Bone marrow (tissue), 2 donors: ENCODE measurements around the gene GPSM3.
"Not testable (repeated sequence)": the region's sequence is repeated elsewhere in the genome, so short reads cannot be mapped to it uniquely, and the experiment has no call there.

Experiments
- DNase-seq, 2 donors: peaks; one replicate each; lab custom pipeline; 2025; lab: John Stamatoyannopoulos, UW

The GPSM3 gene

GRCh38 chr6:32192608-32193039 lies at the start of gene GPSM3:
GPSM3 (minus strand) TSS chr6:32192643; CDS start chr6:32192513, 130 bp downstream.
- peak; percentile 55 to 81 for DNase-seq

DNA sequence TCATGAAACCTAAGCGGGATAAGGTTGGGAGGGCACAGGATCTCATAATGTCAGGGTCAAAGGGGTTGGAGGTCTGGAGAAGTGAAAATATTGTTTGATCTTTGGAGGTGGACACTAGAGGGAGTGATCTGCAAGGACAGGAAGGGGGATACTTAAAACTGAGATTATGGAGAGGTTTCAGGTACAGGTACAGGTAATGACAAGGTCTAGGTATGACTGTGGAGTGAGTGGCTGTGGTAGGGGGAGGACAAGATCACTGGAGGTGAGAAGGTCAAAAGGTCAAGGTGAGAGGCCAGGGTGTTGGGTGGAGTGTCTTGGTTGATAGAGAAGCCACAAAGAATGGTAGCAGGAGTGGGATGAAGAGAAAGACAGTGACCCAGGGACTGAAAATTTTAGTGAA lies 48.2 kb upstream of the GPSM3 start:
- no peak for DNase-seq

DNA sequence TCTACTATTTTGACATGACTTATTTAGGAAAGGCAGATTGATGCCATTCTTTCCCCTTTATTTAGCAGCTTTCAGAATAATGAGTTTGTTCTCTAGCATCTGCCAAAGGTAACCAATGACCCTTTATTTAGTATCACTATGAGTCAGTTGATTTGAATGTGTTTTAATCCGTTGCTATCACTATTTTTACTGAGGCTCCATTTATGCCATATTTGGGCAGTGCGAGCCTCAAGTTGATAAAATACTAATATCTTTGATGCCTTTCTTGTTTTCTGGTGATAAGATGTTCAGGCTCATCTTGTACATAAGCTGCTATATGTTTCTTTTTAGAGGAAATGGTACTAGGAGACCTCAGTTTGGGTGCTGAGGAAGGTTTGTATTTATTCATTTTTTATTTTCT lies 47.0 kb upstream of the GPSM3 start:
- no peak for DNase-seq

GRCh38 chr6:32234934-32235333 lies 42.5 kb upstream of the GPSM3 start:
- DNase-seq, result no peak

- no peak for DNase-seq
These were observed 34.0 kb upstream of the GPSM3 start for GRCh38 chr6:32226434-32226833.

DNA sequence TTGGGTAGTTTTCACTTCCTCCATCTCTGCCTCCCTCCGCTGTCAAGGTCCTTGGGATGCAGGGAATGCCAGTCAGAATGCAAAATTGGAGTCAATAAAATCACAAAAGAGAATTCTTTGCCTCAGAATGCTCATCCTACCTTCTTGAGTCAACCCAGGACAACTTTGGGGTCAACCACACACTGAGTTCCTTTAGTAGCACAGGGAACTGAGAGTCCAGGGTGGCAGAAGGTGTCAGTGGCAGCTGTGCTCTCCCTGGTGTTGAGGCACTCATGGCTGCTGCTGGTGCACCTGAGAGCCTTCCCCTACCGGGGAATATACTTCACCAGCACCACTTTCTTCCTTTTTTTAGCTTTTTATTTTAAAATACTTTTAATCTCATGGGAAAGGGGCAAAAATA lies 32.3 kb upstream of the GPSM3 start:
- no peak for DNase-seq

- DNase-seq, result no peak
These were observed 31.1 kb upstream of the GPSM3 start, which contains the start of gene NOTCH4 for GRCh38 chr6:32223258-32224235. NOTCH4 (minus strand) TSS chr6:32224067; CDS start chr6:32223928, 139 bp downstream.

- no peak for DNase-seq
These were observed 30.1 kb upstream of the GPSM3 start for GRCh38 chr6:32222333-32223230.

DNA sequence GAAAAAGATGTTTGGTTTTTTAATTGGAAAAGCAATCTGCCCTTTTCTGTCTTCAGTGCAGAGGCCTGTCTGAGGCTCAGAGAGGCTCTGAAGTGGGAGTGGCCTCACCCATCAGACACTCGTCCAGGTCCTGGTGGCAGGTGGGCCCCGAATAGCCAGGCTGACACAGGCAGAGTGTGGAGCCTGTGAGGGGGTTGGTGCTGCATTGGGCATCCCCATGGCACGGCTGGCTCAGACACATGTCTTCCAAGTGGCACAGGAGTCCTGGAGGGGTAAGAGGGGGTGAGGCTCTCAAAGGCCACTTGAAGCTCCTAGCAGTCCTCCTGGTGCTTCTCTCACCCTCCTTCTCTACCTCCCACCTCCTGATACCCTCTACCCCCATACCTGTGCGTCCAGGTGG lies 27.6 kb upstream of the GPSM3 start:
- DNase-seq, result no peak

DNA sequence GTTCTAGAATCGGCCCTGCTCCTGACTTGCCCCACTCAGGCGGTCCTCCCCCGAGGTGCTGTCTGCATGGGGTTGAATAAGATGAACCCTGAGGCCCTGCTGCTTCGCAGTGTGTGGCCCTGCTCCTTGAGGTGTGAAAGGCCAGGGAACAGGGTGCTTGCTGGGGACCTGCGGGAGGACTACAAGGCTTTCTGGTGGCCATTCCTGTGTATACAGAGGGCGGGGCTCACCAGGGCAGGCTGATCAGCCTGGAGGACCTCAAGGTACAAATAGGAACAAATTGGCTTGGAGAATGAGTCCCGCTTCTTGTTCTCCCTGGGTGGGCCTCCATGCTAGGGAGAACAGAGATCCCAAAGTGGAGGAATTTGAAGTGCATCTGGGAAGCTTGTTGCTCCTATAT lies 25.7 kb upstream of the GPSM3 start:
- no peak for DNase-seq

DNA sequence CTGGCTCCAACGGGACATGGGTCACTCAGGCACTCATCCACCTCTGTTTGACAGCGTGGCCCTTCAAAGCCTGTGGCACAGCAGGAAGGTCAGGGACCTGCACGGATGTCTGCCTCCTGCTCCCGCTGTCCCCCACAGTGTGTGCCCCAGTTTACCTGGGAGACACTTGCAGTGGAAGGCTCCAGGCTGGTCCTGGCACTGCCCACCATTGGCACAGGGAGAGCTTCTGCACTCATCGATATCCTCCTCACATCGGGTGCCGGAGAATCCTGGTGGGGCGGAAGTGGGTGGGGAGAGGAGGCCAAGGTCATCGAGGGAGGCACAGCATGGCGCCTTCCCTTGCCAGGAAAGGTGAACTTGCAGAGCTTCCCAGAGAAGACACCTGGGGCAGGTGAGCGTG lies 24.6 kb upstream of the GPSM3 start:
- DNase-seq, result no peak

DNA sequence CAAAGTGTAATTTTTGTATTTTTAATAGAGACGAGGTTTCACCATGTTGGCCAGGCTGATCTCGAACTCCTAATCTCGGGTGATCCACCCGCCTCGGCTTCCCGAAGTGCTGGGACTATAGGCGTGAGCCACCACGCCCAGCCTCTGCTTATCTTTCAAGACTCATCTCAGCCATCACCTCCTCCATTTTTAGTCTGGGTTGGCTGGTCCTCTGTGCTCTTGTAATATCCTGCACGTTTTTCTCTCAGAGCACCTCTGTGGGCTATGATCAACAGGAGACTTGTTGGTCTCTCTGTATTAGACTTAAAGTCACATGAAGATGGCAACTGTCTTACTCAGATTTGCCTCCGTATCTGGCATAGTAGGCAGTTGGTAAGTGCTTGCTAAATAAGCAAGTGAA lies 23.8 kb upstream of the GPSM3 start:
- DNase-seq, result no peak

DNA sequence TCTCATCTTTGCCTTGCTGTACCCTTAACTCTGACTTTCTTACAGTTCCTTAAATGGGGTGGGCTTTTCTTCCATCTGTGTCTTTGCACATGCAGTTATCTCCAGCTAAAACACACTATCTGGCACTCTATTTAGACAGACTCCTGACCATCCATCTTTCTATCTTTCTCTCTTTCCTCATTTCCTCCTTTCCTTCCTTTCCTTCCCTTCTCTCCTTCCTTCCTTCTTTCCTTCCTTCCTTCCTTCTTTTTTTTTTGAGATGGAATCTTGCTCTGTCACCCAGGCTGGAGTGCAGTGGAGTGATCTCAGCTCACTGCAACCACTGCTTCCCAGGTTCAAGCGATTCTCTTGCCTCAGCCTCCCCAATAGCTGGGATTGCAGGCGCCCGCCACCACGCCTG lies 23.2 kb upstream of the GPSM3 start:
- no peak for DNase-seq

- no peak for DNase-seq
These were observed 21.7 kb upstream of the GPSM3 start for GRCh38 chr6:32214126-32214525.

- DNase-seq, result no peak
These were observed 21.2 kb upstream of the GPSM3 start for GRCh38 chr6:32213649-32214048.

DNA sequence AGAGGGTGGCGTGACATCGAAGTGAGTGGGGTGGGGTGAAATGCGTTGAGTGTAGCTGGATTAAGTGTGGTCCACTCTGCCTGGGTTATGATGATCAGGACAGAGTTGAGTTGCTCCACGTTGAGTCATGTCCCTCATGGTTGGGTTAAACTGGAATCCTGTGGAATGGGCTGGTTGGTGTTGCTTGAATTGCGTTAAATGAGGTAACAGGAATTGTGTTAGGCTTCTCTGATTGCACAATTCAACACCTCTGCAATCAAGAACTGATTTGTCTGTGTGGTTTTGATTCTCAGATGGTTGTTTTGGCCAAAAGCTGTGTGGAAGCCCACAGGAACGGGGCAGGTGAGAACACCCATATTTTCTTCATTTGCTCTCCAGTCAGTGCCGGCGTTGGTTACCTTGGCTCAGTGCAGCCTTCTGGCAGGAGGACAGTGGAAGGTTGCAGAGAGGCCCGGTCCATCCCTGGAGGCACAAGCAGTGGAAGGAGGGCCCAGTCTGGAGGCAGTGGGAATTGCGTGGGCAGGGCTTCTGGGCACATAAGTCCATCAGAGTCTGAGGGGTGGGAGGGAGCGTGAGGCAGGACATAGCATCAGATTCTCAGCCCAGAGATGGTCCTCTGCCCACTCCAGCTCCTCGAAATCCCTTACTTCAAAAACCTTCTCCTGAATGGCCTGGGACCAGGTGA lies 19.8 kb upstream of the GPSM3 start:
- no peak for DNase-seq

- not testable (repeated sequence) for DNase-seq
These were observed 19.0 kb upstream of the GPSM3 start for GRCh38 chr6:32211432-32211831.

DNA sequence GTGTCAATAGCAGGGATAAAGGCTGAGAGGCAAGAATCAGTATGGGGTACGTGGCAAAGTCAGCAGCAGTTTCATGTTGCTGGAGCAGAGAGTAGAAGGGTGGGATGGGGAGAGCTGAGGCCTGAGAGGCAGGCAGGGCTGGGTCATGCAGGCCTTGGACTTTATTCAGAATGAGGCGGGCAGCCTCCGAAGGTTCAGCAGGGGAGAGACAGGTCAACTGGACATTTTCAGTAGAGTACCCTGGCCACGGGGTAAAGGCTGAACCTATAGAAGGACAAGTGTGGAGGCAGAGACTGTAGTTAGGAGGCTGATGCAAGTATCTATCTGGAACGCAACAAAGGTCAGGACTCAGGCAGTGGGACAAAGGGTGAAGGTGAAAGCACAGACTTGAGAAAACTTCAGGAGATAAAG lies 17.8 kb upstream of the GPSM3 start:
- DNase-seq, result no peak

- no peak for DNase-seq
These were observed 16.6 kb upstream of the GPSM3 start for GRCh38 chr6:32208996-32209395.

GRCh38 chr6:32204268-32204715 lies 11.8 kb upstream of the GPSM3 start:
- DNase-seq, result no peak

- no peak for DNase-seq
These were observed 11.2 kb upstream of the GPSM3 start for GRCh38 chr6:32203426-32204267.
